GM19397 (cell line): Measurements from ENCODE around the gene TMEM263.
A peak's percentile ranks its signal among the peaks of the same experiment; 100 is the strongest.

Source experiments
- ATAC-seq: cut with Tn5 transposase; IDR thresholded peaks from one replicate; pipeline ENCODE4 v1.9.1; 2021; ENCODE audit warnings: mild to moderate bottlenecking, moderate library complexity; ENCODE audit not compliant: unreplicated experiment

Gene TMEM263

DNA sequence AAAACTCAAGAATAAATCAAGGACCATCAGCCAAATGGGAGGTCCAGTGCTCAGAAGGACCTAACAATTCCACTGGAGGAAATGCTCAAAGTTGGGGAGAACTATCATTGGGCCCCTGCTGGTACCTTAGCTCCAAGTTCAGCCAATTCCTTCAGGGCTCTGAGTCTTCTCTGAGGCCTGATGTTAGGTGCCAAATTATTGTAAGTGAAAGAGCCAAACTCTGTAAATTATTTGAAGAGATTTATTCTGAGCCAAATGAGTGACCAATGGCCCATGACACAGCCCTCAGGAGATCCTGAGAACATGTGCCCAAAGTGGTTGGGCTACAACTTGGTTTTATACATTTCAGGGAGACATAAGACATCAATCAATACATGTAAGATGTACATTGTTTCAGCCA is 8.2 kb upstream of the TMEM263 start:
- no peak for ATAC-seq

DNA sequence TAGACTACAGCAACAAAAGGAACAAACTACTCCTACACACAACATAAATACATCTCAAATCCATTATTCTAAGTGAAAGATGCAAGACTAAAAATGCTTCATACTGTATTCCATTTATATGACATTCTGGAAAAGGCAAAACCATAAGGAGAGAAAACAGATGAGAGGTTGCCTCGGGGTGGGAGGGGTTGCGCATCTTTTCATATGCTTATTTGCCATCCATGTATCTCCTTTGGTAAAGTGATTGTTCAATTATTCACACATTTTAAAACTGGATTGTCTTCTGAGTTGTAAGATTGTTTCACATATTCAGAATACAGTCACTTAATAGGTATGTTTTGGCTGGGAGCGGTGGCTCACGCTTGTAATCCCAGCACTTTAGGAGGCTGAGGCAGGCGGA is 5.1 kb upstream of the TMEM263 start:
- ATAC-seq: no peak

DNA sequence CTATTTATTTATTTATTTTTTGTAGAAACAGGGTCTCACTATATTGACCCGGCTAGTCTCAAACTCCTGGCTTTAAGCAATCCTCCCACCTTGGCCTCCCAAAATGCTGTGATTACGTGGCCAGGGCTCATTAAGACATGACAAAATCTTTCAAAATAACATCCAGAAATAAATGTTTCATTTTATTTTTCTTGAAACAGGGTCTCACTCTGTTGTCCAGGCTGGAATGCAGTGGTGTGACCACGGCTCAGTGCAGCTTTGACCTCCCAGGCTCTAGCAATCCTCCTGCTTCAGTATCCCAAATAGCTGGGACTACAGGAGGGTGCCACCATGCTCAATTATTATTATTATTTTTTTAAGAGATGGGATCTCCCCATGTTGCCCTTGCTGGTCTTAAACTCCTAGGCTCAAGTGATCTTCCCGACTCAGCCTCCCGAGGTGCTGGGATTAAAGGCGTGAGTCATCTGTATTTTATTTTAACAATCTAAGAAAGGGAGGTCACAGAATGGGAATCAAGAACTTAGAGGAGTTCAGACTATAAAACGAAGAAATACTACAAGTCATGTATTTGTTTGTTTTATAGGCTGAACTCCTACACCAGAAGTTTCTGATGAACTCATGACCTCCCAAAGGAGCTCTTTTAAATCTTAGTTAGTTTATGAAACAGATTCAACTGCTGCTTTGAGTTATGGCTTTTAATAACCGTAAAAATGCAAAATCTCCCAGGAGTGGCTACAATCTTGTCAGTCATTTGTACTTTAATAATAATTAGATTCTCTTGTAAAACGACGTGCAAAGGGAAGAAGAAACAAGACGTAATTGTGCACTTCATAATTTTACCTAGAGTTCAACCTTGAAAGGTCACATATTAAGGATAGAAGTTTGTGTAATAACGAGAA is 2.1 kb upstream of the TMEM263 start:
- no peak for ATAC-seq

DNA sequence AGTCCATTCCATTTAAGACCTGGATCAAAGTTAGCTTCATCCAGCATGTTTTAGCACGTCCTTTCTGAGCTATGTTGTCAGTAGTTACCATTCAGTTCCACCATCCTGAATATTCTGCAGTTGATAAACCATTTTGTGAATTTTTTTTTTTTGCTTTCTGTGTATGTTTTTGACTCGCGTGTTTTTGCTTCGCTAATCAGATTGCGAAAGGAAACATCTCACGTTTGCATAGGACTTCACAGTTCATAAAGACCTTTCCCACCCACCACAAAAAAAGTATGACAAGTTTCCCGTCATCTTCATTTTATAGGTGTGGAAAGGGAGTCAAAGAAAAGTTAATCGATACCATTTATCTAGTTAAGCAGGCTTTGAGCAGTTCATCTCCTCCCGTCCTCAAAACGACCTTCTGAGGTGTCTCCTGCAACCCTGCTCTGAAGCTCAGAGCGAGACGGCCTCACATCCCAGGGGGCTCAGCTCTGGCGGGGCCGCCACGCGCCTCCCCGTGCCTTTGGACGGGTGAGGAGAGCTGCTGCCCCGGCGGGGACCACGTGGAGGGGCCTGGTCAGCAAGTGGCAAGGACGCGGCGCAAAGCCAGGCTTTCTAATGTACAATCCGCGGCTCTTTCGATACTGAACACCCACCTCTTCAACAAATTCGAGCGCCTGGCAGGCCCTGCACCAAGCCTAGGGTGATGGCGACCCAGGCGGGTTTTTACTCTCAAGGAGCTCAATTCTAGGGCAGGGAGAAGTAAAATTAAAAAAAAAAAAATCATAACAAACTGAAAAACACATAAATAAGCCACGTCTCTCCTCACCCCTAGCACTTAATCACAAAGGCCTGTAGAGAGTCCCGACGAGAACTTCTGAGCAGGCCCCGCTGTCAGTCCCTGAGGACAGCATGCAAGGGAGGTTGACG is 988 bp upstream of the TMEM263 start:
- ATAC-seq: no peak

DNA sequence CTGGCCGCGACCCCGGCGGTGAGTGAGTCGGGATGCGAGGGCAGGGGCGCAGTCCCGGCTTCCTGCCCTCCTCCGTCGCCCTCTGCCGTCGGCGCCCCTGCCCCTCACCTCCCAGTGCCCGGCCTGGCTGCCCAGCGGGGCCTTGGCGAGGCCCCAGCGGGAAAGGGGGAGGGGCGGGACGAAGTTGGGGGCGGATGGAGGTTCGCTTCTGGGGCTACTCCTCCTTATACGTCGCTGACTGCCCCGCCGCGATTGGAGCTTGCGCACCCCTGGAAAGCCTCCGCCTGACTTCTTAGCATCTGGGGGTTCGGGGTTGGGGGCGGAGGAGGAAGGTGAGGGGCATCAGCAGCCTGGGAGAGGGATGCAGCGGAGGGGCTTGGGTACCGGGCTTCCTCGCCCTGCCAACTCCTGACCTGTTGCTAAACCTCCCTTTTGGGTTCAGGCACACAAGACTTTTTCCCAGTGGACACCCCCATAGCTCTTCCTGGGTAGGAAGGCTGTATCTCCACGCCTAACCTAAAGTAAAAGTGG is 406 bp downstream of the TMEM263 start:
- no peak for ATAC-seq

DNA sequence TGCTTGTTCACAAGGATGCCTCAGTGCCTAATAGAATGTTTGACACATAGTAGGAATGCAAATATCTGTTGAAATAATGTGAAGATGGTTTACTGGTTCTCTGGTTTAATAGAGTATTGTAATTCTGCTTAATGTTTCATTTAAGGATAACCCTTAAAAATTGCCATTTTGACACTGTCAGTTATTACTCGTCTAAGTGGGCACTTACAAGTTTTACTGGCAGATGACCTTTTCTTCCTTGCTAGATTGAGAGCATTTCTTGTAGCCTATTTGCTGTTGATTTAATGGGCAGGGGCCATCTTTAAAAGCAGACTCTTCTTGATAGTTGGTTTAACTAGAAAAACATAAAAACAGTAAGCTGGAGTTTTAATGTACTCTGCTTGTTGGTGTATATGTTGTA is 1.9 kb downstream of the TMEM263 start:
- no peak for ATAC-seq

DNA sequence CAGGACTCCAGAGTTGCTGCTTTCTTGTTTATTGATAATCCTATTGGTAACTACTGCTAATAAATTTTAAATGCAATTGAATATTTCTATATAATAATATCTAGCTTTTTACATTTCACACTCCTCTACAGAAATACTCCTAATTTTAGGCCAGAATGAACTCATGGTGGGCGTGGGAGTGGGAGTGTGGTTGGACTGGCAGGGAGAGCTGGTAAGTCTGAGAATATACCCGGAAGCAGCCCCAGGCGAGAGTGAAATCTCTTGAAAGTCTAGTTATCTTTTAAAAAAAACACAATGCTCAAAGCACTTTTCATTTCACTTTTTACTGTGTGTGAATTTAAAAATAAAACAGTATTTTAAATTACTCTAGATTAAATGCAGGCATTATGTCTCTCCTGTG is 4.7 kb downstream of the TMEM263 start:
- ATAC-seq: no peak

DNA sequence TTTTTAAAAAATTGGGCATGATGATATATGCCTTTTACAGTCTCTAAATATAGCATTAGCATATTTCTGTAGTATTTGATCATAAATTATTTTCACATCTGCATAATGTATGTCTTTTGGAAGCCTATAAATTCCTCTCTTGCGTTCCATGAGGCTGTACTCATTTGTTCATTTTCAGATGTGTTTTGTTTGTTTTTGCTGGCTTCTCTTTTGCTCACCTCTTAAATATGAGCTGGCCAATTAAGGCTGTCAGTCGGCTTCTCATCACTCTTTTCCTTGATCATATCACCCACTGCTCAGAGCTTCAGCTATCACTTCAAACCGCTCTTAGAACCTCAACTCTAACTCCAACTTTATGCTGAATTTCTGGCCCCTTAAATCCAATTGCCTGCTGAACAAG is 6.6 kb downstream of the TMEM263 start:
- ATAC-seq: no peak

DNA sequence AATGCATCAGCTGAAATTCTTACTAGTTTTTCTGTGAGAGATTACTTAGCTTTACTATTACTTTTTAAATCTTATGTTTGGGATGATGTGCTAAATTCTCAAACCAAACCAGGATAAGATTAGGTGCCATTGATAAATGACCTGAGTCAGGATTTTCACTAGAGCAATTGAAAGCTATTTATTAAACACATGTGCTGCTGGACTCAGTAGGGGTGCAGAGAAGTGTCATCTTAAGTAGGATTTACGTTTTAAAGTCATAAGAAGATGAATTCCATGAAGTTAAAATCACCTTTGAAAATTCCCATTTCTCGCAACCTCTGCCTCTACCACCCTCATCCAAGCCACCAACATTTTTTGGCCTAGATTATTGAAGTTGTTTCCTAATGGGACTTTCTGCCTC is 8.8 kb downstream of the TMEM263 start:
- ATAC-seq: no peak

DNA sequence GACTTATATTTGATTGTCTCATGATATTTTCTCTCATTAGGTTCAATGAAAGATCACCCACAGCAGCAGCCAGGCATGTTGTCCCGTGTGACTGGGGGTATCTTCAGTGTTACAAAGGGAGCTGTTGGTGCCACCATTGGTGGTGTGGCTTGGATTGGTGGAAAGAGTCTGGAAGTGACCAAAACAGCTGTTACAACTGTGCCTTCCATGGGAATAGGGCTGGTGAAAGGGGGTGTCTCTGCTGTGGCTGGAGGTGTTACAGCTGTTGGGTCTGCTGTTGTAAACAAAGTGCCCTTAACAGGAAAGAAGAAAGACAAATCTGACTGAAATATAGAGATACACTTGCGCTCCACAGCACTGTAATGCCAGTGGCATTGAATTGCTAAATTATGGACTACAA is 15.4 kb downstream of the TMEM263 start:
- no peak for ATAC-seq

DNA sequence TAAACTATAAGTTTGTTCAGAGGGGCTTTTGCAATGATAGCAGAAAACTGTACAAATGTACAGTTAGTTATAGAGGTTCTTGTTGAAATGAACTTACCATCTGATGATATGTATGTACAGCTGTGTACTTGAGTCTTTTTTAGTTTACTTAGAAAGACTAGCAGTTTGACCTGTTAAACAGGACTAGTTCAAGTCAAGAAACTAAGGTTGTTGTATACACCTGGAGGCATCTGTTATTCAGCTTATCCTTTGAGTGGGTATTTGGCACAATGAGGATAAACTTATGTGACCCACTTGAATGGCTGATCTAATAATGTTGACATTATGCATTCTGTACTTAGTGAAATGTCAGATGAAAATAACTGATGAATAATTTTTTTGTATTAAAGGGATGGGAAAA is 17.8 kb downstream of the TMEM263 start:
- ATAC-seq: no peak

DNA sequence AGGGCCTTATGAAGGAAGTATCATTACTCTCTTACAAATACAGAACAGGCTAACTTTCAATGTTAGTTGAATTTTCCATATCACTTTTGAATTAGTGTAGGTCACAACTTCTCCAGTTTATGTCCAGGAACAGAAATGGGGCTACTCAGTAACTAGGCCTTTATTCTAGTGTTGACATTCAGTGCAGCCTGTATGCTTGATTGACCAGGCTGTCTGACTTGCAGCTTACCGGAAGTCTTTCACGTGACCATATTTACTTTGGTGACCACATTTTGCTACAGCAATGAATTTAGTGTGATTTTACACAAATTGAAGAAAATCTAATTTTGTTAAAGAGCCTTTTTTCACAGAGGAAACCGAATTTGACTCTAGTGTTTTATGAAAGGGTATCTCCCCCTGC is 18.8 kb downstream of the TMEM263 start:
- ATAC-seq: peak; percentile 69

DNA sequence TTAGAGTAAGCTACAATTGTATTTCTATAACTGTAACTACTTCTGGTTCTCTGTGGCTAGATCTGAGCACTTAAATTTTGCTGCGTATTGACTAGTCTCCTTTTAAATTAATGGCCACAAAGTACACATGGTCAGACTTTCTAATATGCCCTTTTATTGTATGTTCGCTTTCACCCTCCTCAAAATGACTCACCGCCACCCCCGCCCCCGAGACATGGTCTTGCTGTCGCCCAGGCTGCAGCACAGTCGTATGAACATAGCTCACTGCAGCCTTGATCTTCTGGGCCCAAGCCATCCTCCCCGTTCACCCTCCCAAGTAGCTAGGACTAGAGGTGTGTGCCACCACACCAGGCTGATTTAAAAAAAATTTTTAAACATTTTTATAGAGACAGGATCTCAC is 19.4 kb downstream of the TMEM263 start:
- no peak for ATAC-seq

DNA sequence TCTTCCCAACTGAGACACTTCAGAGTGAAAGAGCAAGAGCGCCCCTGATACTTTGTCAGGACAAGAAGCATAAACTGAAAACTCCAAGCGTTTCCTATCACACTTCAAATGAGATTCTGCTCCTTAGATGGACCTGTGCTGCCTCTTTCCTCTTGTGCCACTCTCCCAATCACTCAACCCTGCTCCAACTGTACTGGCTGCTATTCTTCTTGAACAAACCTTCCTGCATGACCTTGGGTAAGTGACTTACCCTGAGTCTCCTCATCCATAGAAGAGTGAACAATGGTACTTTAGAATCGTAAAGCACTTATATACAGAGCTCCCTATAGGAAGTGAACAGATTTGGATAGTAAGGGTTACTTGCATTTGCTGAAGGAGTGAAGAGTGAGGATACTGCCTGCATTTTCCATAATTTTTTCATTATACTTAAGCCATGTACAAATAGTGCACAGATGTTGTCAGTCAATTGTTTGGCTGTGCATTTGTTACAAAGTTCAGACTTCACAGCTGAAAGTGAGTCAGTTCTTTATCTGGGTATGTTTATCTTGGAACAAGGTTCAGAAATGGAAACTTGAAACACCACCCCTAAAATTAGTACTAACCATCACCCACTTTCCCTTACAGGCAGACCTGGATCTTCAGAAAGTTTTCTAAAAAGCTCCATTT is 20.4 kb downstream of the TMEM263 start:
- ATAC-seq: no peak

DNA sequence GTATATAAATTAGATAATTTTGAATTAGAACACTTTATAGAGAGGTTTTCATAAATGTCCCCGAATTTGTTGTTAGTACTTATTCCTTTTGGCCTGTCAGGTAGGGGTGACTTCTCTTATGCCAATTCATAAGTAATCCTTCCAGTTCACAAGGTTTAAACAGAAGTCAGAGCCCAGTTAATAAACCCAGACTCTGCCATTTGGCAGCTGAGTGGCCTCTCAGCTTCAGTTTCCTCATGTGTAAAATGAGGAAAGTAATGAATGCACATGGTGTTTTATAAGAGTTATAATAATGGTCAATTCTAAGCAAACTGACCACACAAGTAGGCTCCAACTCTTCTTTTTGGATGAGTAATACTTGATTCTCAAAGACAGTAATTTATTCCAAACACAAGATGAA is 21.0 kb downstream of the TMEM263 start:
- ATAC-seq: no peak

DNA sequence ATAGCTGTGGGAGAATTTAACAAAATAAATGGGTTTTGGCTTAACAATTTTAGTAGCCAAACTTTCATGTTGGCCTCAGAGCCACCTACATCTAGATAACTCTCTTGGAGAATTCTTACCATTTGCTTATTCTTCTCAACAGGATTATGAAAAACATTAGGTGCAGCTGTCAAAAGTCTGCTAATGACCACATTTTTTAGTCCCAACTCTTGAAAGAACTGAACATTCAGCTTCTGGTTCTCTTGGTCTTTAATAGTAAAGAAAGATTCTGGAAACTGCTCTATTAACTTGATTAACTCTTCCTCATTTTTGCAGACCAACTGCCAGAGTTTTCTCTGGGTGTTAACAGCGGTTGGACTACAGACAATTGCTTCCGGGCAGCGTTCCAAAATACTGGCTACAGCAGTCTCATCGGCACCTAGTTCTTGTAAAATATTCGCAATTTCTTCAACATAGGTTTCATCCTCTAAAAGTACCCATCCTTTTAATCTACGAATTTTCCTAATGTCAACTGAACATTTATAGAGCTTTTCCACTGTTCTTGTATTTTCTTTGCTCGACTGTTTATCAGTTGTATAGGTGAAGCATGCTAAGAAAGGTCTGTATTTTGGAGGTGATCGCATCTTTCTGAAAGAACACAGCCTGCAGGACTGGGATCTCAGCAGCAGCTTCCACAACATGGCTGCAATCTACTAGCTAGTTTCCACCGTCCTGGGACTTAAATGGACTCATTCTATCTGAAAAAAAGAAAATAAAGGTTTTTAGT is 22.5 kb downstream of the TMEM263 start:
- no peak for ATAC-seq

DNA sequence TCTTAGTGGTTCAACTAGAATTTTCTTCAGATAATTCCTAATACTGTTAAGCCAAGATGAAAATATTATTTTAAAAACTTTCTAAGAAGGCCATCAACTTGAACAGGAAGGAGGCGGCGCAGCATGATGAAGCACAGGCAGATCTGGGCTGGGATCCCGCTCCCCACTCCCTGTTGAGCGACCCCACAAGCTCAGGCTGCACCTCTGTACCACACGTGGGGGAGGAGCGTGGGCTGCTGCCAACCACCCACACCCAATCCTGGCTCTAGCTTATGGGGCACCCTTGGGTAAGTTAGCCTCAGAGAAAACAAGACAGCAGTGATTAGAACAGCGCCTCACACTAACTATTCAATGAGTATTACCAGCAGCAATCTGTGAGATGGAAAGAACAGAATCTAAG is 25.2 kb downstream of the TMEM263 start:
- no peak for ATAC-seq

DNA sequence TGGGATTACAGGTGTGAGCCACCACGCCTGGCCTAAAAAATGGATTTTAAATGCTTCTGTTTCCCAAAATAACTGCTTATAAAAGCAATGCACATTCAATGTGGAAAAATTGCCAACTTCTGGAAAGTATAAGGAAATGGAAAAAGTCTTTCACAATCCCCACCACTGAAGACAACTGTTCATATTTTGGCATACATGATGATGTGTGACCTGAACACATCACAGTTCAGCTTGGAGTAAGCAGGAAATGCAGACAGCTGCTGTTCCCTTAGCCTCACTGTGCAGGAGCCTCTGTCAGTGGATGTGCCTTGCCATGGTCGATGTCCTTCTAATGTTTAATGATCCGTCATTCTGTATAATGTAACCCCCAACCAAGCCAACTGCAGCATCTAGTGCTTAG is 26.1 kb downstream of the TMEM263 start:
- ATAC-seq: no peak

DNA sequence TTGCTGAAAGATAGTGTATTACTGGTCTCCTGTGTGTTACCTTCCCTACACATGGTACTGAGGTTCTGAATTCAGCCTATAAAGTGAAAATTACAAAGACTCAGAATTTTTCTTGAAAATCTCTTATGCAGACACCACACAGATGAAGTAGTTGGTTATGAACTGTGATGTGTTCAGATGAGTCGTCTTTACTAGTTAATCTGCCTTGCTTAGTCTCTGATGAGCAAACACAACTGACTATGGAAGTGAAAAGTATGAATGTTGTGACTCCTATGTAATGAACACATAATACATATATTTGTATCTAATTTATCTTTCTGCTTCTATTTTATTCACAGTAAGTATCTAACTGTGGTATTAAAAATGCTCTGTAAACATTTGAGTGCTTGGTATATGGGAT is 26.5 kb downstream of the TMEM263 start:
- no peak for ATAC-seq

DNA sequence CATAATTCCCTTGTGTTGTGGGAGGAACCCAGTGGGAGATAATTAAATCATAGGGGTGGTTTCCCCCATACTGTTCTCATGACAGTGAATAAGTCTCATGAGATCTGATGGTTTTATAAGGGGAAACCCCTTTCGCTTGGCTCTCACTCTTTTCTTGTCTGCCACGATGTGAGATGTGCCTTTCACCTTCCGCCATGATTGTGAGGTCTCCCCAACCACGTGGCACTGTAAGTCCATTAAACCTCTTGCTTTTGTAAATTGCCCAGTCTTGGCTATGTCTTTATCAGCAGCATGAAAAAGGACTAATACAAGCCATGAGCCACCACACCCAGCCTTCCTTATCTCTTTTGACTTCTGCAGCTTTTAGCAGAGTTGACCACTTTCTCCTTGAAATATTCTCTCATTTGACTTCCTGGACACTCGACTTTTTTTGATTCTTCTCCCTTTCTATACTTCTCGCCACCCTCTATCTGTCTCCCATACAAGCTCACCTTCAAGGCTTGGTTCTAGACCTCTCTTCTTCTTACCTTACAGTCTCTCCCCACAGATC is 29.0 kb downstream of the TMEM263 start:
- ATAC-seq: no peak
